GM21526 (cell line): ENCODE data around the gene CHRNA7.
"Not testable (repeated sequence)": the region's sequence is repeated elsewhere in the genome, so short reads cannot be mapped to it uniquely, and the experiment has no call there.

ENCODE experiments used
- ATAC-seq: cut with Tn5 transposase; IDR thresholded peaks from one replicate; pipeline ENCODE4 v1.9.1; 2021; ENCODE audit warnings: moderate library complexity; ENCODE audit not compliant: unreplicated experiment, low FRiP score

The CHRNA7 gene

GRCh38 chr15:32165775-32166174, 135.5 kb downstream of the CHRNA7 start:
- ATAC-seq: not testable (repeated sequence)

- not testable (repeated sequence) for ATAC-seq
Observed at GRCh38 chr15:32166270-32166669, 136.0 kb downstream of the CHRNA7 start.

GRCh38 chr15:32167913-32168312, 137.6 kb downstream of the CHRNA7 start:
- not testable (repeated sequence) for ATAC-seq

- not testable (repeated sequence) for ATAC-seq
Observed at GRCh38 chr15:32180579-32180978, 150.3 kb downstream of the CHRNA7 start.

- not testable (repeated sequence) for ATAC-seq
Observed at GRCh38 chr15:32193780-32194179, 163.5 kb downstream of the CHRNA7 start.

- not testable (repeated sequence) for ATAC-seq
Observed at GRCh38 chr15:32196206-32196605, 165.9 kb downstream of the CHRNA7 start.

- ATAC-seq: not testable (repeated sequence)
Observed at GRCh38 chr15:32198938-32199337, 168.6 kb downstream of the CHRNA7 start.

- not testable (repeated sequence) for ATAC-seq
Observed at GRCh38 chr15:32209081-32209480, 178.8 kb downstream of the CHRNA7 start.

GRCh38 chr15:32218666-32219065, 188.4 kb downstream of the CHRNA7 start:
- no peak for ATAC-seq
